NCI-H69 (cell line): ENCODE data around the gene VWCE.

Experiments used
- DNase-seq: peaks from one replicate; lab custom pipeline; 2025; lab: John Stamatoyannopoulos, UW

The VWCE gene

GRCh38 chr11:61329871-61330270 is 34.8 kb upstream of the VWCE start:
- DNase-seq = no peak

GRCh38 chr11:61328351-61328750 is 33.2 kb upstream of the VWCE start:
- DNase-seq = no peak

DNA sequence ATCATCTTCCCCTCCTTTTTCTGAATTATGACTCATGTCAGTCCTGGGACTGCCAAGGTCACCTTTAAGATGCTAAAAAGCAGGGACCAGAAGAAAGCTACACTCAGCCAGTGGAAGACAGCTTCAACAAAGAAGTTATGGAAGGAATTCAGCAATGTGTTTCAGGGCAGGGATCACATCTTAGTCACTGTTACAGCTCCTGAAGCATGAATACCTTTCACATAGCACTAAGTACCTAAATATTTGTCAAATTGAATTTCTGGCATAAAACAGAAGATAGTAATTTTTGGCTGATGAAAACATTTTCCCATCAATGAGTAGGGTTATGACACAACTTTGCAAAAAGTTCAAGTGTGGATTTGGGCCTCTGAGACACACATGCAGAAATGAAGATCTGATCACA is 32.6 kb upstream of the VWCE start:
- DNase-seq = no peak

- no peak for DNase-seq
These were observed 30.7 kb upstream of the VWCE start for GRCh38 chr11:61325649-61326414.

DNA sequence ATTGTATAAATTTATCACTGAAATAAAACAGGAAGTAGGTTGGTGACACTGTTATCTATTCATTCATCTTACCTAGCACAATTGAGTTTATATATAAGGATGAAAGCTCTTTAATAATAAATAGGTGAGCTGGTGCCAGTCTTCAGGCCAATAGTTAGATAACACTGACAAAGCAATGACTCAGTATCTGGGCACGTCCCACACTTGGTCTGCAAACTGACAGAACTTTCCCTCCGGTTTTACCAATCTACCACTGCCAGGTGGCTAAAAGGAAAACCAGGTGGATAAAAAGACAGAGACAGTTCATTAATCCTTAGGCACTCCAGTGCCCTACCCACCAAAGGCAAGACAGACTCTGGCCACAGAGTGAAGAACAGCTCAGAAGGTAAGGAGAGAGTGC is 20.1 kb upstream of the VWCE start:
- DNase-seq = no peak

GRCh38 chr11:61310749-61311148 is 15.6 kb upstream of the VWCE start:
- no peak for DNase-seq

- DNase-seq = no peak
These were observed 14.6 kb upstream of the VWCE start for GRCh38 chr11:61309739-61310138.

DNA sequence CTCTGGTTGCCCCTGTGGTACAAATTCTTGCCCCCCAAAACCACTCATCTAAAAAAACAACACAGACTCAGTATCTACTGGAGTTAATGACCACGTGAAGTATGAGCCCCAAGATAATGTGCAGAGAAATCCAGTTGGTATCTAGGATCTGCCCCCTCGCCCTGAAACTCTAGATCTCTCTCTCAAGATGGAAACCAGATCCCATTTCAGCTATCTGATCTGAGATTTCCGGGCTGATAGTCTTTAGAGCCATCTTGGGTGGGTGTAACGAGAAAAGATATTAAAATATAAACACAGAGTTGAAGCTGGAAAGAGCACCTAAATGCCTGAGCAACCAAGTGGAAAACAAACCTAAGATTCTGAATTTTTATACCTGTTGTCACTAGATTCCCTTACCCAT is 14.0 kb upstream of the VWCE start:
- DNase-seq = no peak

DNA sequence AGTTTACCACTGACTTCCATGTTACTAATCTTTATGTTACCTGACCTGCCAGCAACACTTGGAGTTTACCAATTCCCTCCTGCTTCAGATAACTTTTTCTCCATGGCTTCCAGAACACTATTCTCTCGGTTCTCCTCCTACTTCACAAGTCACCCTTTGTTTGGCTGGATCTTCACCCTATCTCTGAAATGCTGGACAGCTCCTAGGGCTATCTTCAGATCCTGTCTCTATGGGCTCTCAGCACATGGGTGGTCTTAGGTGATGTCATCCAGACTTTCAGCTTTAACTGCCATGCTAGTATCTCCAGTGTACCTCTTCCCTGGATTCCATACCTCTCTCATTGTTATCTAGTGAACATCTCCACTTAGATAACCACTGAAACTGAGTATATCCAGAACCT is 12.2 kb upstream of the VWCE start:
- no peak for DNase-seq

DNA sequence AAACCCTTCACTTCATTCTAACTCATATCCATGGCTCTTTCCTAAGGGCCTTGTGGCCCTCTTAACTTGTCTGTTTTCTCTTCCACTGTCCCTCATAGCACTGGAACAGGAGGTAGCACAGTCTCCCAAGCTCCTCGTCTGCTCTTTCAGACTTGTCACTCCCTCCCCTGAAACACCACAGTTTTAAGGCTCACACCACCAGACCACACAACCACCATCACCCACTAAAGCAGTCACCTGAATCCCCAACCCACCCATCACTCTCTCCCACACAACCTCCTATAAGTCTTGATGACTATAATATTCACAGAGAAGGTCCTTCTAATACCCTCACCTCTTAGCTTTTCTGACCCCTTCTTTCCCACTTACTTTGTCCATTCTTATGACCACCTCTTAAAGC is 11.1 kb upstream of the VWCE start:
- no peak for DNase-seq

GRCh38 chr11:61305417-61305816 is 10.3 kb upstream of the VWCE start:
- DNase-seq = no peak

GRCh38 chr11:61303725-61304124 is 8.6 kb upstream of the VWCE start:
- no peak for DNase-seq

DNA sequence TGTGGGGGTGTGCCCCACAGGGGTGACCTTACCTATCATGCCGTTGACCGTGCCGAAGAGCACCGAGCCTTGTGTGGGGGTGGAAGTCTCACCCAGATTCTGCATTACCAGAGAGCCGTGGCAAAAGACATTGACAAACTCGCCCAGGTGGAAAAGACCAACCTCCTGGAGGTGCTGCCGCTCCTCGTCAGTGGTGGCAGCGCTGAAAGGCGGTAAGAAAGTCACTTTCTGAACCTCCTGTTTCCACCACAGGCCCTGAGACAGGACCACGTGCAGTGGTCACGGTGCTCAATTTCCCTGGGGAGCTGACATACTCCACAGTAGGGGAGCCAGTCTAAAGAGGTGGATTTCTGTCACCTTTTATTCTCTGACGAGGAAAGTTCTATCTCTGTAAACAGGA is 7.4 kb upstream of the VWCE start:
- no peak for DNase-seq

- DNase-seq = no peak
These were observed 3.6 kb upstream of the VWCE start for GRCh38 chr11:61298663-61299244.

- DNase-seq = no peak
These were observed 2.6 kb upstream of the VWCE start for GRCh38 chr11:61297746-61298145.

DNA sequence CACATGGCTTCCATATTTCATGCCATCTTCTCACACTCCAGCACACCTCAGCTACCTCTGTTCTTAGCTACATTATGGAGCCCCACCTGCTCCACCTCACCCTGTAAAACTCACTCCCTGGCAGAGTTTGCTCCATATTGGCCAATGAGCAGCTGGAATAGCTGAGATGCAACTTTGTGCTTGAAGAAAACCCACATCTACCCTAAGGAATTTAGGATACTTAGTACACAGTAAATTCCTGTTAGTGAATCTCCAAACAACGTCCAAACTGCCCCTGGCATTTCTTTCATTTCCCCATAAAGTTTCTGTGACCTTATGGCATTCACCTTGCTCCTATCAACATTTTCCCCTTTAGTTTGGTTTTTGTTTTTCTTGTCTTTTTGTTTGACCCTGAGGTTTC is 2.2 kb upstream of the VWCE start:
- no peak for DNase-seq

GRCh38 chr11:61295596-61295926 is 445 bp upstream of the VWCE start:
- DNase-seq = peak; percentile 27

DNA sequence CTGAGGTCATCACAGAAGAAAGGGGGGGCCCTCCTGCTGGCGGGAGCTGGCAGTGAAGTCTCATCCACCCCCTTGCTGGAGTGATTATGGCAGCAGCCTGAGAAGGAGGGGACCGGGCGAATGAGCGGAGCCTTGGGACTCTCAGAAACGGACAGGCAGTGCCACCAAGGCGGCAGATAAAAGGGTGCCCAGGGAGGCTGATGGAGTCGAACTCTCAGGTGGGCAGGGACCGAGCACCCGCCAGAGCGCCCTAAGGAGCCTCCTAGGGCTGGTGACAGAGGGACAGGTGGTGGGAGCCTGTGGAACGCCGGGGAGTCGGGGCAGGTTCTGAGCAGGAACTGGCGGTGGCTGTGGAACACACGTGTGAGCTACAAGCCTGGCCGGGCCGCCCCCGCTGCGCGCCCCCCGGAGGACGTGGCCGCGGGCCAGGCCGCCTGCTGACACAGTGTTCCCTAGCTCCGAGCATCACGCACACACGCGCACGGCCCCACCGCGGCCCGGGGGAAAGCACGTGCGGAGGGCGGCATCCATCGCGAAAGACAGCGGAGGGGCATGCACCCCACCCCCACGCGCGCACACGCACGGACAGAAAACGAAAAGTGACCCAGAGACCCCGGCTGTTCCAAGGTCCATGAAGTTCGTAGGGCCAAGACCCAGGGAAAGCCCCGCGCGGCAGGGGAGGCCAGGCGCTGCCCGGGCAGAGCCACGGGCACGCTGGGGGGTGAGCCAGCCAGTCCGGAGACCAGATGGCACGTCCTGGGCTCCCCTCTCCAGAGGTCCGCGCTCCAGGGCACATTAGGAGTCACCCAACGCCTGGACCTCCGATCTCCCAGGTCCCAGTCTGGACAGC is 1.0 kb downstream of the VWCE start:
- DNase-seq = peak; percentile 82

GRCh38 chr11:61292356-61292755 is 2.8 kb downstream of the VWCE start:
- no peak for DNase-seq

DNA sequence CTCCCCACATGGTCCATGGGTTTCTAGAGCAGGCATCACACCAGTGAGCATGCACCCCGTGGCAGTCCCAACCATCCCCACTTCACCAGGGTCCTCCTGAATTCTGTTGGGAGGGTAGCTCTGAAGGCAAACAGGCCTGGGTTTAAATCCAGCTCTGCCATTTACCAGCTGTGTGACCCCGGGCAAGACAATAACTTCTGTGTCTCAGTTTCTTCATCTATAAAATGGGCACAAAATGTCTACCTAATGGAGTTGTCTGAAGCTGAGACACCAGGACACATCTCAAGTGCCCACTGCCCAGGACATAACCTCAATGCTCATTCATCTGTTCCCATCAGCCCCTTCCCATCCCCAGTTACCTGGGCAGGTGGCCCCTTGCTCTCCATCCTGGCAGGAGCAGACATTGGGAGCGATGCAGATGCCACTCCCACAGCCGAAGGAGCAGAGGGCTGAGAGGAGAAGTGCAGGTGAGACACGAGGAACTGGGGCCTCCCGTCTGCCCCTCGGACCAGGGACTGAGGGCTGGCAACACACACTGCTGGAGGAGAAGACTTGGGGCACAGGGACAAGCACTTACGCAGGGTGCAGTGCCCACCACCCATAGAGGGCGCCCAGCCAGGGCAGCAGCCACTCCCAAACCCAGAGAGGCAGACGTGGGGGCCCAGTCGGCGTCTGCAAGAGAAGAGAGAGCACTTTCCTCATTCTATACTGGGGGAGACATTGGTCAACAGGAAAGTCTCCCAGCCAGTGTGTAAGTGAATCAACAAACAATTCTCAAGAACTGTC is 4.0 kb downstream of the VWCE start:
- no peak for DNase-seq

DNA sequence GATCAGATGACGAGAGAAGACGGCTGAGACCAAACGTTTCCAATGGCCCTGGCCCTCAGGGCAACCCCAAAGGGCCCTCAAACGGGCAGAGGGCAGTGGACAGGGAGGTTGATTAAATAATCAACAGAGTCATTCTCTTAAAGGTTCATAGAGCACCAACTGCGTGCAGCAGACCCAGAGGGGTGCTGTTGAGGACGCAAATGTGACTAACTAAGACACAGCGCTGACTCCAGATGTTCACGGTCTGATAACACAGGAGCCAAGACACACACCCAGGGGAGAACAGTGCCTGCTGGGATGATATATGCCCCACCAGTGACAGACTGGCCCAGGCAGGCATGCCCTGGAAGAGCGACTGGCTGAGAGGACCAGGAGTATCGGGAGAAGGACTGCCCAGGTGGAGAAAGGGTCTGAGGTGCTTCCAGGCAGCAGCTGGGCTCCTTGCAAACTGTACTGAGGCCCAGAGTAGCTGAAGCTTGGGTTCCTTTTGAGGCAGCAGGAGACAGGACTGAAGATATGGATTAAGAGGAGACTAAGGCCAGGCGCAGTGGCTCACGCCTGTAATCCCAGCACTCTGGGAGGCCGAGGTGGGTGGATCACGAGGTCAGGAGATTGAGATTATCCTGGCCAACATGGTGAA is 7.7 kb downstream of the VWCE start:
- no peak for DNase-seq

DNA sequence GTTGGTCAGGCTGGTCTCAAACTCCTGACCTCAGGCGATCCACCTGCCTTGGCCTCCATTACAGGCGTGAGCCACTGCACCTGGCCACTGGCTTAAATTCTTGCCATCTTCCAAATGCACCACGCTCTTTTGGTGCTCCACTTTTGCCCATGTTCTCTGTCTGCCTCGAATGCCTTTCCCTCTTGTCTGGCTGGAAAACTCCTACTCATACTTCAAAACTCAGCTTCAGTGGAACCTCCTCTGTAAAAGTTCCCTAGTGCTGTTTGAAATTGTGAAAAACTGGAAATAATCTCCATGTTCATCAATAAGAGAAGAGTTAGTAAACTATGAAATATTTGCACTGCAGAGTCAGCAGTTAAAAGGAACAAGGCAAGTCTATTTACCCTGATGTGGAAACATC is 11.5 kb downstream of the VWCE start:
- DNase-seq = no peak
